Neuronal stem cell (in vitro differentiated cells): Measurements from ENCODE around the gene AUTS2.

ENCODE experiments used
- DNase-seq: peaks from one replicate; pipeline ENCODE4 v3.0.0-alpha.2; 2013; ENCODE audit warnings: low spot score
- H2AFZ ChIP-seq: one replicate; pipeline ENCODE4 v1.6.1; 2013; ENCODE audit warnings: mild to moderate bottlenecking, low read length, inconsistent platforms
- H2AK5ac ChIP-seq: 2 replicates; pipeline ENCODE4 v1.6.1; 2013; ENCODE audit warnings: low read depth, mild to moderate bottlenecking, inconsistent platforms, low read length, moderate library complexity, mixed read lengths
- H2BK120ac ChIP-seq: 2 replicates; pipeline ENCODE4 v1.6.1; 2013; ENCODE audit warnings: low read depth, mild to moderate bottlenecking, inconsistent platforms, low read length, moderate library complexity, mixed read lengths
- H2BK12ac ChIP-seq: one replicate; pipeline ENCODE4 v1.6.1; 2013; ENCODE audit warnings: low read length, inconsistent platforms
- H2BK15ac ChIP-seq: 2 replicates; pipeline ENCODE4 v1.6.1; 2013; ENCODE audit warnings: mild to moderate bottlenecking, low read length, inconsistent platforms, mixed read lengths
- H2BK5ac ChIP-seq: one replicate; pipeline ENCODE4 v1.6.1; 2013; ENCODE audit warnings: inconsistent platforms, mild to moderate bottlenecking, low read length, moderate library complexity
- H3K14ac ChIP-seq: one replicate; pipeline ENCODE4 v1.6.1; 2013; ENCODE audit warnings: low read length, inconsistent platforms
- H3K18ac ChIP-seq: 2 replicates; pipeline ENCODE4 v1.6.1; 2013; ENCODE audit warnings: low read length, inconsistent platforms
- H3K23ac ChIP-seq: 2 replicates; pipeline ENCODE4 v1.6.1; 2013; ENCODE audit warnings: low read depth, mild to moderate bottlenecking, mixed read lengths, low read length, inconsistent platforms; ENCODE audit not compliant: poor library complexity
- H3K27ac ChIP-seq: replicated peaks from 3 replicates; pipeline ENCODE4 v1.5.1; 2013; ENCODE audit warnings: low read length, inconsistent platforms
- H3K27me3 ChIP-seq, 3 experiments: 2 replicates each; pipeline ENCODE4 v1.6.1; 2013; ENCODE audit warnings: low read length in 3 of 3, mild to moderate bottlenecking in 2 of 3, inconsistent platforms in 1 of 3, low read depth in 1 of 3, mixed read lengths in 1 of 3, moderate library complexity in 1 of 3; ENCODE audit not compliant: control insufficient read depth in 3 of 3, insufficient read depth in 3 of 3
- H3K36me3 ChIP-seq, 2 donors: replicated peaks in 1 of 2; 2 replicates each; pipeline ENCODE4 v1.6.1; 2013; ENCODE audit warnings: low read length in 2 of 2; ENCODE audit not compliant: control insufficient read depth in 2 of 2, insufficient read depth in 2 of 2
- H3K4ac ChIP-seq: 2 replicates; pipeline ENCODE4 v1.6.1; 2013; ENCODE audit warnings: inconsistent platforms, mild to moderate bottlenecking, low read length, moderate library complexity
- H3K4me1 ChIP-seq, 2 donors: 1 replicate in 1 of 2; 2 replicates in 1 of 2; pipeline ENCODE4 v1.6.1; 2013; ENCODE audit warnings: low read length in 2 of 2, low read depth in 1 of 2; ENCODE audit not compliant: control insufficient read depth in 2 of 2, insufficient read depth in 1 of 2
- H3K4me2 ChIP-seq: one replicate; pipeline ENCODE4 v1.6.1; 2013; ENCODE audit warnings: mild to moderate bottlenecking, low read length, inconsistent platforms; ENCODE audit not compliant: insufficient read depth, poor library complexity, severe bottlenecking
- H3K4me3 ChIP-seq, 2 donors: 2 replicates each; pipeline ENCODE4 v1.5.1; 2013; ENCODE audit warnings: low read length in 2 of 2, mild to moderate bottlenecking in 2 of 2, inconsistent platforms in 1 of 2, moderate library complexity in 1 of 2
- H3K79me1 ChIP-seq: one replicate; pipeline ENCODE4 v1.6.1; 2013; ENCODE audit warnings: low read depth, mild to moderate bottlenecking, inconsistent platforms, low read length, moderate library complexity
- H3K9ac ChIP-seq: one replicate; pipeline ENCODE4 v1.6.1; 2013; ENCODE audit warnings: mild to moderate bottlenecking, low read depth, low read length, inconsistent platforms; ENCODE audit not compliant: poor library complexity
- H3K9me3 ChIP-seq, 2 donors: replicated peaks in 1 of 2; 2 replicates each; pipeline versions ENCODE3 to v1.6.1; 2013; ENCODE audit warnings: low read length in 2 of 2, mild to moderate bottlenecking in 2 of 2, inconsistent platforms in 1 of 2, low read depth in 1 of 2, mixed read lengths in 1 of 2, moderate library complexity in 1 of 2; ENCODE audit not compliant: control insufficient read depth in 2 of 2, insufficient read depth in 1 of 2
- H4K8ac ChIP-seq: one replicate; pipeline ENCODE4 v1.6.1; 2013; ENCODE audit warnings: low read depth, mild to moderate bottlenecking, inconsistent platforms, low read length, moderate library complexity
- H4K91ac ChIP-seq: one replicate; pipeline ENCODE4 v1.6.1; 2013; ENCODE audit warnings: low read length, low read depth, mild to moderate bottlenecking, inconsistent platforms; ENCODE audit not compliant: poor library complexity
- WGBS, 2 donors: extraction: QIAGEN DNeasy Blood & Tissue Kit; methylation state at CpG; one replicate each; pipeline ENCODE4 v1.1.7; 2013; ENCODE audit warnings: missing lambda C conversion rate in 2 of 2, mixed read lengths in 1 of 2; ENCODE audit not compliant: insufficient read length in 2 of 2, insufficient replicate concordance in 1 of 2; ENCODE audit errors: extremely low coverage in 2 of 2; 5-methylcytosine and 5-hydroxymethylcytosine counted together

Gene AUTS2

DNA sequence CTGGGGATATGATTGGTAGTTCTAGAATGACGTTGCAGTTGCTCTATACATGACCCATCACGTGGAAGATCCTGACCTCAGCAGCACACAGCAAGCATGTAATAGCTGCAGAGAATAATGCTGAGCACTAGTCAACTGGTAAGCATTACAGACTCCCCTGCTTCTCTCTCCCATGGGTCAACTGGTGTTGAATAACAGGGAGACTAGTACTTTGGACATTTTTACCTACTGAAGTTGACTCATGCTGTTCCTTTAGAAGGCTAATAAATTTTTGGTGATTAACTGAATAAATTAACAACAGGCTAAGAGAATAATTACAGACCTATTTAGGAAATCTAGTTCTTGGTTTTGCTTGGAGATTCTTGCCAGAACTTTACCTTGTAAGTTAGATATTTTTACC lies 234.1 kb downstream of the AUTS2 start:
- no peak overlapping the region for H3K27ac ChIP-seq
- H3K36me3 ChIP-seq, result no peaks in the 10 kb centered on the region
- H2BK12ac ChIP-seq, result no peak overlapping the region
- no peak overlapping the region for H3K4ac ChIP-seq
- H2BK120ac ChIP-seq, result no peak overlapping the region
- H2AFZ ChIP-seq, result no peak overlapping the region
- no peak overlapping the region for H4K91ac ChIP-seq
- no peak overlapping the region for H3K18ac ChIP-seq
- DNase-seq, result no peak
- no peak overlapping the region for H2AK5ac ChIP-seq
- H3K14ac ChIP-seq, result no peak overlapping the region
- H3K79me1 ChIP-seq, result no peaks in the 10 kb centered on the region
- H3K4me1 ChIP-seq, result peaks cover 4 to 16% of the 10 kb centered on the region in 2 donors
- no peak overlapping the region for H3K9ac ChIP-seq
- no peaks in the 10 kb centered on the region for H3K27me3 ChIP-seq
- H3K9me3 ChIP-seq, result peaks cover 0 to 8% of the 10 kb centered on the region in 2 donors
- no peak overlapping the region for H2BK5ac ChIP-seq
- H3K4me3 ChIP-seq, result no peak overlapping the region
- WGBS, 2 donors, result no CpG with 5 or more reads among the region's 2 CpGs
- H4K8ac ChIP-seq, result no peak overlapping the region
- H3K4me2 ChIP-seq, result no peak overlapping the region
- H3K23ac ChIP-seq, result no peak overlapping the region
- no peak overlapping the region for H2BK15ac ChIP-seq

DNA sequence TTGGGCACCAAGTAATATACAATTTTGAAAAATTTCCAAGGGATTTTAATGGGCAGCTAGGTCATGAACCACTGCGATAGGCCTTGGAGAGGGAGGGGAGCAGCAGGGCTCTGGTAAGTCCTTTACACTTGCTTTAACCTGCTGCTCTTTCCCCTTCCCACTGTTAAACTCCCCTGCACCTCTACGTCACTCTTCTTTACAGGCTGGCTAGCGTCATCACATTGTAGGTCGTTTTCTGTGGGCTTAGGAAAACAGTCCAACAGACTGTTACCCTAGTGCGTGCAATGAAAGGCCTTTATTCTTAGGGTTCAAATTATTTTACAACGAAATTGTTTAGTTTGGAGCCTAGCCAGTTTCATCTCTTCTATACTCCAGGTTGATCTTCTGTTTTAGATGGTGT lies 235.7 kb downstream of the AUTS2 start:
- Histone ChIP-seq H2BK12ac (no peak overlapping the region), H3K23ac (no peak overlapping the region), H3K9me3 (peaks cover 0 to 3% of the 10 kb centered on the region in 2 donors), H4K91ac (no peak overlapping the region), H2AFZ (no peak overlapping the region), H3K9ac (no peak overlapping the region), H3K27ac (no peak overlapping the region), H2BK15ac (no peak overlapping the region), H3K4me1 (peaks cover 3 to 24% of the 10 kb centered on the region in 2 donors), H3K27me3 (no peaks in the 10 kb centered on the region), H3K18ac (no peak overlapping the region), H4K8ac (no peak overlapping the region), H2AK5ac (no peak overlapping the region), H3K14ac (no peak overlapping the region), H2BK5ac (no peak overlapping the region), H3K79me1 (no peaks in the 10 kb centered on the region), H3K4me3 (no peak overlapping the region), H3K4ac (no peak overlapping the region), H2BK120ac (no peak overlapping the region), H3K36me3 (no peaks in the 10 kb centered on the region), H3K4me2 (no peak overlapping the region)
- DNase-seq, result no peak
- WGBS, 2 donors, result no CpG with 5 or more reads among the region's 6 CpGs

DNA sequence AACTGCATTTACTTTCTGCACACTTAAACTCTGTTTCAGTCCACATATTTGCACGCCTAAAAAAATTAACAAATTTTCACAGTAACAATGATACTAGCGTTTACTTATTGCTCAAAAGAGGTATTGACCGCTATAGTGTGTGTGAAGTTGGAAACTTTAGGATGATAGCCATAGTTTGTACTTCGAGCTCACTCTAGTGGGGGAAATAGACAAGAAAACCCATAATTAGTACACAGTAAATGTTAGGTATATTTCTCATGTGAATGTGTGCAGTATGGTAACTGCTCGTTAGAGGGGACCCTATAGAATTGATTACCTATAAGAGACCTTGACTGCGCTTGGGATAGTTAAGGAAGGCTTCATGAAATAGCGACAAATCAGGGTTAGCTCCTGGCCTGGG lies 238.4 kb downstream of the AUTS2 start:
- Histone ChIP-seq H3K4me2 (no peak overlapping the region), H2BK15ac (no peak overlapping the region), H2BK5ac (no peak overlapping the region), H3K18ac (no peak overlapping the region), H3K4me3 (no peak overlapping the region), H3K27ac (no peak overlapping the region), H4K91ac (no peak overlapping the region), H3K79me1 (no peaks in the 10 kb centered on the region), H3K4ac (no peak overlapping the region), H2AK5ac (no peak overlapping the region), H3K23ac (no peak overlapping the region), H3K14ac (no peak overlapping the region), H2AFZ (no peak overlapping the region), H3K4me1 (peaks cover 11 to 43% of the 10 kb centered on the region in 2 donors), H4K8ac (no peak overlapping the region), H3K36me3 (no peaks in the 10 kb centered on the region), H3K9ac (no peak overlapping the region), H3K27me3 (no peaks in the 10 kb centered on the region), H2BK12ac (no peak overlapping the region), H3K9me3 (no peaks in the 10 kb centered on the region), H2BK120ac (no peak overlapping the region)
- no CpG with 5 or more reads among the region's 7 CpGs for WGBS, 2 donors
- no peak for DNase-seq

DNA sequence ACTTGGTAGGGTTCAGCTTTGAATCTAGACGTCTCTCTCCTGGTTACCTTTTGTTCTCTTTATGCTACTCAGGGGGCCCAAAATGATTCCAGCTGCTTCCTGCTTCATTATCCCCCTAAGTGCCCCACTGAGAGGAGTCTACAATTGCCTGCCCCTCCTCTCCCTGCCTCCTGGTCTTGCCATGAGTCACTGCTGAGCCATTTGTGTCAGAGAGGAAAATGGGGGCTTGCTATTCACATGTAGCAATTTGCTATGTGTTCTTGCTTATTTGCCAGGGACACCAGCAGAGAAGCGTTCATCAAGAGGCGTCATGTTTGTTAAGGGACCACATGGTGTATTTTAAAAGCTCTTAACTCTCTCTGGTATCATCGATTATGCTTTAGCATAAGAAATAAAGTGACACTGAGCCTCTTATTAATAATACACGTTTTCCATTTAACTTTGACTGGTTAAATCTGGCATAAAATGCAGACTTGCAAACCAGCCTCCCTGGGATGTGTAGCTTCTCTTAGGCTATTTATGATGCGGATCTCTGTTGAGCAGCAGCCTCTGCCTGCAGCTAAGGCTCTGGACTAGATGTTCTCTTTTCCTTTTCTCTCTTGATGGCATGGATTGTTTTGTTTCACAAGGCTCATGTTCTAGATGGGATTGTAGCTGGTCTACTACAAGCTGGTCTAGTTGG lies 239.3 kb downstream of the AUTS2 start:
- no peak overlapping the region for H3K4ac ChIP-seq
- no CpG with 5 or more reads among the region's 6 CpGs for WGBS, 2 donors
- H3K4me3 ChIP-seq, result no peak overlapping the region
- H2BK15ac ChIP-seq, result no peak overlapping the region
- no peak overlapping the region for H2BK5ac ChIP-seq
- no peak overlapping the region for H4K91ac ChIP-seq
- peaks cover 11 to 43% of the 10 kb centered on the region in 2 donors for H3K4me1 ChIP-seq
- no peak overlapping the region for H2AK5ac ChIP-seq
- H3K18ac ChIP-seq, result no peak overlapping the region
- peak; percentile 42 for DNase-seq
- H3K36me3 ChIP-seq, result no peaks in the 10 kb centered on the region
- no peak overlapping the region for H3K14ac ChIP-seq
- no peak overlapping the region for H2AFZ ChIP-seq
- H3K27me3 ChIP-seq, result no peaks in the 10 kb centered on the region
- no peak overlapping the region for H3K4me2 ChIP-seq
- H4K8ac ChIP-seq, result no peak overlapping the region
- no peak overlapping the region for H3K9ac ChIP-seq
- no peak overlapping the region for H2BK120ac ChIP-seq
- H3K9me3 ChIP-seq, result no peaks in the 10 kb centered on the region
- no peak overlapping the region for H3K27ac ChIP-seq
- H2BK12ac ChIP-seq, result no peak overlapping the region
- H3K79me1 ChIP-seq, result no peaks in the 10 kb centered on the region
- no peak overlapping the region for H3K23ac ChIP-seq
